GM19238 (cell line): Measurements from ENCODE around the gene DEPP1.

Experiments
- DNase-seq: peaks from one replicate; pipeline ENCODE4 v3.0.0; 2011; ENCODE audit warnings: low spot score; ENCODE audit not compliant: insufficient read length

DEPP1 gene

DNA sequence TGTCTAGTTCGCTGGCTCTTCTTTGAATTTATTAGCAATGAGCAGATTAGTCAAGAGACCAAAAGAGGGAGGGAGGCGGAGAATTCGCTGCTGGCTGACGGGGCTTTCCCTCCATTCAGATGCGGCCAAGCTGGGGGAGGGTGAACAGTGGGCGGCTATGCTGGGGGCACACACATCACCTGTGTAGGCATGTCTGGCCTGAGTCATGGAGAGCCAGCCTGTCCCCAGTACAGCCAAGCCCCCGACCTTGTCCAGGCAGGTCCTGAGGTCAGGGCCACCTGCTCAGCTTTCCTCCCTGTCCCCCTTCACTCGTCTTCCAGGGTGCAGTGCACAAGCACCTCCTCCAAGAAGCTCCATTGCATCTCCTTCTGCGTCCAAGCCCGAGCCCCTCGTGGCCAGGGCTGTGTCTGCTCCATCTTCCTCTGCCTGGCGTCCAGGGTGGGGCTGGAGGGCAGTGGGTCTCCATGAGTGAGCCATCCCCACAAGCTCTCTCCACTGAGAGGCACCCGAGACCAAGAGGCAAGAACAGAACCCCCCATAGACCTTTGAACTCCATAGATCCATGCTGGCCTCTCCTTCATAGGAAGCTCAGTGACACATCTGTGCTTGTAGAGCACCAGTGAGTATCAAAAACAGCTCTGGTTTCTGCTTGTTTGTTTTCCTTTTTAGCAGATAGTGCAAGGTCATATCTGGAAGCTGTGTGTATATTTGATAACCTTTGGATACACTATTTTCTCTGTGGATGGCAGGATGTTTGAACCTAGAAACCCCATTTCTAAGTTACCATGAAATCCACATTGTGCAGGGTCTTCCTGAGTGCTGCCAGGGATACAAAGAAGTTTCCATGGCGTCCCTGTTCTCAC, 1.9 kb upstream of the DEPP1 start:
- DNase-seq = no peak

GRCh38 chr10:44979281-44980191, 927 bp upstream of the DEPP1 start:
- no peak for DNase-seq

DNA sequence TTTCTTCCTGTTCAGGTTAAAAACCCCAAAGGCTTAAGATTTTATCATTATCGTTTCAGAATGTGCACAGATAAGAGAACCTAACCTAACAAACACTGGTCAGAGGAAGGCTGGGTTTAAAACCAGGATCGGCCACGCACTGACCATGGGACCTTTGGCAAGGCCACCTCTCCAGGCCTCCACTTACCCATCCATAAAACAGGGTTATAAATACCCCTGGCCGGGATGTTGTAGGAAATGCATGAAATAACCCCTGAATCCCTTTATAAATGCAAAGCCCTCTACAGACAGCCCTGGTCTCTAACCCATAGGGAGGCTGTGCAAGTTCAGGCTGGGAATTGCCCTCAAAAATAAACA, 418 bp downstream of the DEPP1 start:
- DNase-seq = no peak

DNA sequence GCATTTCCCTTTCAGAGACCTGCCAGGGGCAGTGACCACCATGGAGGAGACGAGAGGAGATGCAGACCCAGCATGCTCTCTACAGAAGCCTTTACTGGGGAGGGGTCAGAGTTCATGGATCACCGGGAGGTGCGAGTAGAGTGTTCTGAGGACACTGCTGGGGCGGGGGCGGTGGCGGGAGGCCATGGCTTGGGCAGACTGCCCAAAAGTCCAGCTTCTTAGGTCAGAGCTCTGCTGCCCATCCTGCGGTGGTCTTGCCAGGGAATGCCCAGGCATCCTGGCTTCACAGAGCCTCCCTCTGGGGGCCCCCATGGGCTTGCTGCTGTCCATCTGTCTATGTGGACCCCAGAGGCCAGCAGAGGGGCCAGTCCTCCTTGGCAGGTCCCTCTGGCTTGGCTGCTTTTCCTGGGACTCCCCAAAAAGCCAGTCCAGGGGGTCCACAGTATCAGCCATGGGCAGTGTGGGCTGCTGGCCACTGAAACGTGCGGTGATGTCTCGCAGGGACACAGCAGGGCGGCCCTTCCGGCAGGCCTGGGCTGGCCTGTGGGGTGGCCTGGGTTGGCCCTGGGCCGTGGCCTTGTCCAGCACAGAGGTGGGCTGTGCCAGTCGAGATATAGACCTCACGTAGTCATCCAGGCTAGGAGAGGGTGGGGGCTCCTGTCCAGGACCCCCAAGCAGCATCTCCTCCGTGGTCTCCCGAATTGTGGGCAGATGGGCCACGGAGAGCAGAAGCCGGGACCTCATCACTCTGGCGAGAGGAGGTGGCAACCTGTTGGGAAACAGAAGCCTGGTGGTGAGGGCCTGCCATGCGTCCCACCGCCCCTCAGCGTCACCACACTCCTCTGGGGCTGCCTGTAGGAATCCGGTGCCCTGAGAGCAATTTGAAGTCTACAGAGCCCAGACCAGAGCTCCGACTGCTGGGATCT, 1.1 kb downstream of the DEPP1 start:
- no peak for DNase-seq

DNA sequence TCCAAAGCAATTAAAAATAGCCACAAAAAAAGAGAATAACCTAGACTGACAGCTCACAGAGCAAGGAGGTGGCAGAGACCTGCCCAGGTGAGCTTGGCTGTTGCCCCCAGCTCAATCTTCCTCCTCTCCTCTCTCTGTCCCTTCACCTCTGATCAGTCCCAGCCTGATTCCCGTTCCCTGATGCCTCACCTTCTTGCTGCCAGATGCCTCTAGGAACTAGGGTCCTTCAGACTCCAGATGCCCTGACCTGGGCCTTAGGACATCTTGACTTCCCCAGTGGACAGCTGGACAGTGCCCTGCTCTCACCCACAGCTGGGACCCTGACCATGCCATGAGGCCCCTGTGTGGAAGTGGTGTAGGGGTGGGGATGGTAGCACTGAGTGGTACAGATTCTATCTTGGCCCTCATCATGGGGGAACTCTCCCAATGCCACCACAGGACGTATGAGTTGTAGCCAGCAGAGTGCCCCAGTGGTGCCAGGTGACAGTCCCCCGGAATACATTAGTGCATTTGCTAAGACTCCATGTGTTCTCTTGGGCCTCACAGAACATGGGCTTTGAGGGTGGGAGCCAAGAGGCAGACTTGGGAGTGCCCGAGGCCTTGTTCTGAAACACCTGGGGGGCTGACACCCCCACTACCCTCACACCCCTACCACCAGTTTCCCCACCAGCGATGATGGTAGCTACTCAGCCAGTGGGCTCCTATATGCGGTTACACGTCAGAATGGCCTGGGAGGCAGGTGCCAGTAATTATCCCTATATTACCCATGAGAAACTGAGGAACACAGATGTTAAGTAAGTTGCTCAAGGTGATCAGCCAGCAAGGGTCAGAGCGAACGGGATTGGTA, 2.0 kb downstream of the DEPP1 start:
- no peak for DNase-seq

DNA sequence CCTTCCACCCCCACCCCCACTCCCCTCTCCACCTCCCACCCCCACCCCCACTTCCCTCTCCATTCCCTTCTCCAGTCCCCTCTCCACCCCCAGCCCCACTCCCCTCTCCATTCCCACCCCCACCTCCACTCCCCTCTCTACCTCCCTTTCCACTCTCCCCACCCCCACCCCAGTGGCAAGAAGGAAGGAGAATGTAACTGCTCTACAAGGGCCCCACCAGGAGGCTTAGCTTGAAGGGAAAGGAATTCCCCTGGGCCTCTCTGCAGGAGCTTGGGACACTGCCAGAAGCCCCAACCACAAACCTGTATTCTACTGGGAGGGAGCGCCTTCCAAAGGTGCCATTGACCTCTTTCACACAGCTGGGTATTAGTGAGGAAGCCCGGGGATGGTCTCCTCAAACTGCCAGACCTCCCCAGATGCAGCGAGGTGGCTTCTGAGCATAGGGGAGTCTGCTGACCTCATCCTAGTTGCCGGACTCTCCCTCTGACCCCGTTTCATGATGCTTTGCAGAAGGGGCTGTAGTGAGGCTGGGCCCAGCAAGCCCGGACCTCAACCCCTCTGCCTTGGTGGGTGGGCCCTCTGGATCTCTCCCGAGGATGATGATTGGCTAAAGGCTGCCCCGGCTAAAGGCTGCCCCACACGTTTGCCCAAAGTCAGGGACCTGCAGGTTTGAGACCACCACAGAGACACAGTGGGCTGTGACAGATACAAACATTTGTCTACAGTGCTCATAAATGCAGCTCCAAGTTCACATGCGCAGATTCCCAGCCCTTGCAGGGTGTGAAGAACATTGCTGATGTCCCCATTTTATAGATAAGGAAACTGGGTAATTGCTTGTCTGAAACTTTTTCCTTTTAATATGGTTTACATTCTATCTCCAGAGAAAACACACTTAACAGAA, 2.9 kb downstream of the DEPP1 start:
- DNase-seq = no peak

- peak; percentile 76 for DNase-seq
Measured at GRCh38 chr10:44974628-44975430, 3.8 kb downstream of the DEPP1 start.

DNA sequence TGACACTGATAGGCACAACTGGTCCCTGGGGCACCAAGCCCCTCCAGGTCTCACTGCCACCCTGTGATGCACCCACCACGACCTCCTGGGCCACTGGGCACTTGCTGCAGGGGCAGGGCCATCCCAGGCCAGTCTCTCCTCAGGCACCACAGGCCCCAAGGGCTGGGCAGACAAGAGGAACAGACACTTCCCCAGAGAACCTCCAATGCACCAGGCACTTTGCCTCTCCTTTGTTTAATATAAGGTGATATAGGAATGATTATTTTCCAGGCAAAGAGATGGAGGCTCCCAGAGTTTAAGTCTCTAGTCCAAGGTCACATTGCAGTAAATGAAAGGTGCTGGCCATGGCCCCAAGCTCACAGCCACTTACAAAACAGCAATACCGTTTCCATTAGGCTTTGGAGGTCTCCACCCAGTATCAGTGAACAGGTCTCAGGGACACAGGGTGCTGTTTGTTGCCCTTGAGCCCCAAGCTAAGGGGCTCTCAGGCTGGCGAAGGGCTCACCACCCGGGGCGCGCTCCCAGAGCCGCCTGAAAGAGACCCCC, 4.5 kb downstream of the DEPP1 start:
- no peak for DNase-seq

DNA sequence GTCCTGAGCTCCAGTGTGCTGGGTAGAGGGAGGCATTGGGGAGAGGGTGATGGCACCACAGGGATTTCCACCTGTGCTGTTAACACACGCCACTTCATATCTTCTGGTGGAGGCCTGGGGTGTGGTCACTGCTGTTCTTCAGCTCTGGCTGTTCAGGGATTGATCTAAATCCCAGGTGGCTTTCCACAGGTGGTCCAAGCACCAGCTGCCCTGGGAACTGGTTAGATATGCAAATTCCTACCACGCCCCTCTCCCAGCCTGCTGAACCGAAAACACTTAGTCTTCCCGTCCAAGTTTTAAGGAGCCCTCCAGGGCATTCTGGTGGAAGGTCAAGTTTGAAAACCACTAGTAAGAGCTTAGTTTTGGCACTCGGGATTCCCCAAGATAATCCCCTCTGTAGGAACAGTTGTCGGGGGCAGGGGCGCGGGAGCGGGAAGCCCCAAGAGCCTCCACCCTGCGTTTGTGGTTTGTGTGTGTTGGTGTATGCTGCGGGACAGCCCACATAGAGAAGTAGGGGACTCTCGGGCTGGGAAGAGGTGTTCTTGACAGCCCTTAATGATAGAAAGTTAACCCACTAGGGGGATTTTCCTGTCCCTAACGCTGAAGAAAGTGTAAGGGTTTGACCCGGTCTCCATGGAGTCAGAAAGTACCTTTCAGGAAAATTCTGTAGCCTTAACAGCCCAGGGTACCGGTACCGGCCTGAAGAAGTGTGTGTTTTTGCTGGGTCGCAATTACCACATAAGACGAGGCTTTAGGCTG, 5.1 kb downstream of the DEPP1 start:
- DNase-seq = no peak

GRCh38 chr10:44972874-44973306, 5.7 kb downstream of the DEPP1 start:
- no peak for DNase-seq

GRCh38 chr10:44971935-44972757, 6.5 kb downstream of the DEPP1 start:
- DNase-seq = no peak

GRCh38 chr10:44971434-44971833, 7.2 kb downstream of the DEPP1 start:
- DNase-seq = no peak

- no peak for DNase-seq
Measured at GRCh38 chr10:44970812-44971395, 7.7 kb downstream of the DEPP1 start.

DNA sequence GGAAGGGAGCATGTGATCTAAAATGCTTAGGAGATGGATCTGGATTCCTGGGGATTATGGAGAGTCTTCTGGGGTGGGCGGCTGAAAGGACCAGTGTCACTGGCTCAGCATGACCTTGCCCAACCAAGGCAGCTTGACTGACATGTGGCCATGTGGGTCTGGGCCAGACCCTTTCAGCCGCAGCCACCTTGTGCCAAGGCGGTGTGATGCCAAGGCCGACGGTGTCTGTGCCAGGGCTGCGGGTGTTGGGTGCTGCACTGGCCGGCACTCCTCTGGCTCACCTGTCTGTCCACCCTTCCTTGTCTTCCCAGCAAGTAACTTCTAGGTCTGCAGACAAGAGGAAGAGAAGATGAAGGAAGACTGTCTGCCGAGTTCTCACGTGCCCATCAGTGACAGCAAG, 8.8 kb downstream of the DEPP1 start:
- no peak for DNase-seq

GRCh38 chr10:44968500-44969400, 9.9 kb downstream of the DEPP1 start:
- DNase-seq = no peak
